Endothelial cell of umbilical vein (primary cell): Measurements from ENCODE around the gene MYCBP. TPM values are rescaled to one million over a fixed set of nuclear protein-coding genes. Genes with fewer than 3 reads are reported as not detected.

Experiments used
- BruUV-seq: library from RNA; stranded (reverse); fragments of 400-500 nt; replicated peaks from 2 replicates; lab custom pipeline; 2021; lab: Mats Ljungman, UMichigan
- CTCF ChIA-PET: fragments of 300-600, 350-600 bp; sonication (Branson Sonifier 250); formaldehyde crosslinking; loops from one replicate; lab custom pipeline; 2021; ENCODE audit warnings: antibody characterized with exemption, inconsistent platforms; lab: Charles Lee
- POLR2A ChIA-PET: fragments of 300-600, 350-600 bp; sonication (Branson Sonifier 250); formaldehyde crosslinking; loops from one replicate; lab custom pipeline; 2021; ENCODE audit warnings: antibody characterized with exemption, inconsistent platforms; lab: Charles Lee
- DNase-seq: peaks from one replicate; pipeline ENCODE4 v3.0.0-alpha.2; 2011; ENCODE audit warnings: low read depth, low spot score
- FAIRE-seq: peaks from 2 replicates; lab custom pipeline; 2011; peaks lifted over from hg19 to GRCh38; lab: Jason Lieb, UNC
- H2AFZ ChIP-seq: 2 replicates; pipeline ENCODE4 v1.6.0; 2012; ENCODE audit warnings: low read depth, low read length, control low read depth, inconsistent platforms
- H3K27ac ChIP-seq: 2 replicates; pipeline ENCODE4 v1.5.1; 2011; ENCODE audit warnings: low read depth, mild to moderate bottlenecking, control low read depth, low read length, moderate library complexity; ENCODE audit not compliant: insufficient read depth
- H3K27me3 ChIP-seq, 2 experiments: 2 replicates each; pipeline versions ENCODE4 v1.6.0 to v1.6.1; 2011; ENCODE audit warnings: low read length in 2 of 2, mixed read lengths in 1 of 2; ENCODE audit not compliant: control insufficient read depth in 2 of 2, insufficient read depth in 2 of 2
- H3K36me3 ChIP-seq, 2 experiments: 2 replicates in 1 of 2; 3 replicates in 1 of 2; pipeline ENCODE4 v1.5.1; 2011; ENCODE audit warnings: low read length in 2 of 2, mild to moderate bottlenecking in 1 of 2, moderate library complexity in 1 of 2; ENCODE audit not compliant: control insufficient read depth in 2 of 2, insufficient read depth in 2 of 2; ENCODE audit errors: extremely low read depth in 1 of 2
- H3K4me1 ChIP-seq: 3 replicates; pipeline ENCODE4 v1.5.1; 2011; ENCODE audit warnings: mild to moderate bottlenecking, low read length; ENCODE audit not compliant: control insufficient read depth, insufficient read depth; ENCODE audit errors: extremely low read depth
- H3K4me2 ChIP-seq: 2 replicates; pipeline ENCODE4 v1.6.1; 2011; ENCODE audit warnings: low read length, control low read depth, mixed read lengths; ENCODE audit not compliant: insufficient read depth
- H3K4me3 ChIP-seq, 3 experiments: fragments of 200-600 bp in 1 of 3; sonication (generic), shearing (Covaris generic) in 1 of 3; replicated peaks in 1 of 3; 2 replicates each; pipeline ENCODE4 v1.5.1; 2011 to 2016; ENCODE audit warnings: control low read depth in 3 of 3, low read length in 3 of 3, mild to moderate bottlenecking in 2 of 3, inconsistent platforms in 1 of 3, low read depth in 1 of 3, moderate library complexity in 1 of 3; ENCODE audit not compliant: insufficient read depth in 1 of 3
- H3K79me2 ChIP-seq: 2 replicates; pipeline ENCODE4 v1.6.0; 2012; ENCODE audit warnings: low read length, inconsistent platforms; ENCODE audit not compliant: control insufficient read depth, insufficient read depth
- H3K9ac ChIP-seq: replicated peaks from 2 replicates; pipeline ENCODE3; 2011; ENCODE audit warnings: low read length, control low read depth; ENCODE audit not compliant: insufficient read depth; ENCODE audit errors: extremely low read depth
- H3K9me1 ChIP-seq: replicated peaks from 3 replicates; pipeline ENCODE4 v1.6.0; 2011; ENCODE audit warnings: mild to moderate bottlenecking, low read length; ENCODE audit not compliant: control insufficient read depth, insufficient read depth; ENCODE audit errors: extremely low read depth
- H3K9me3 ChIP-seq: replicated peaks from 2 replicates; pipeline ENCODE4 v1.5.1; 2012; ENCODE audit warnings: low read length, inconsistent platforms; ENCODE audit not compliant: control insufficient read depth, insufficient read depth
- H4K20me1 ChIP-seq: replicated peaks from 2 replicates; pipeline ENCODE3; 2011; ENCODE audit warnings: mild to moderate bottlenecking, low read length; ENCODE audit not compliant: control insufficient read depth, insufficient read depth; ENCODE audit errors: extremely low read depth
- EZH2 ChIP-seq: IDR thresholded peaks from 2 replicates; pipeline ENCODE4 v1.6.1; 2012; ENCODE audit warnings: borderline replicate concordance, low read depth, mild to moderate bottlenecking, moderate library complexity, low read length, inconsistent platforms; ENCODE audit not compliant: severe bottlenecking
- FOS ChIP-seq: IDR thresholded peaks from 2 replicates; pipeline ENCODE4 v1.6.1; 2011; ENCODE audit warnings: mild to moderate bottlenecking, low read length, moderate library complexity, borderline replicate concordance; ENCODE audit not compliant: insufficient read depth
- GATA2 ChIP-seq: IDR thresholded peaks from 2 replicates; pipeline ENCODE4 v1.7.0; 2011; ENCODE audit warnings: low read depth, mild to moderate bottlenecking, moderate library complexity, mixed read lengths, low read length; ENCODE audit not compliant: insufficient read length, insufficient read depth
- JUN ChIP-seq: IDR thresholded peaks from 2 replicates; pipeline ENCODE4 v1.6.1; 2011; ENCODE audit warnings: borderline replicate concordance, low read depth; ENCODE audit not compliant: insufficient read length, insufficient read depth
- MYC ChIP-seq: IDR thresholded peaks from one replicate; pipeline ENCODE4 v1.6.1; 2011; ENCODE audit warnings: mild to moderate bottlenecking, low read depth, low read length
- POLR2A ChIP-seq: IDR thresholded peaks from 2 replicates; pipeline ENCODE4 v1.6.1; 2012; ENCODE audit warnings: low read depth, mild to moderate bottlenecking, control low read depth, low read length
- POLR2AphosphoS5 ChIP-seq: IDR thresholded peaks from 2 replicates; pipeline ENCODE4 v1.6.1; 2012; ENCODE audit warnings: low read depth, mild to moderate bottlenecking, control low read depth, low read length, moderate library complexity; ENCODE audit not compliant: insufficient read depth
- dilution Hi-C: fragments of 300-500 bp; cut with MboI; formaldehyde crosslinking; loops from one replicate; pipeline ENCODE4 v1.15.0; 2019; ENCODE audit warnings: low sequenced_read_pairs; ENCODE audit not compliant: extremely low pct_ligation_motif_present
- intact Hi-C: fragments of 100-400 bp; cut with micrococcal nuclease; formaldehyde crosslinking; loops from one replicate; pipeline ENCODE4 v1.10.0; 2022
- polyA plus RNA-seq, 4 experiments: library from polyadenylated mRNA; depleted of rRNA in 3 of 4; stranded (reverse) in 3 of 4; unstranded in 1 of 4; fragments of >200 nt; gene quantifications; 2 replicates each; pipeline versions ENCODE4 v1.2.1 to v1.2.3, GENCODE V29; 2011 to 2012; ENCODE audit warnings: missing spikeins in 1 of 4
- total RNA-seq: library from RNA; stranded (reverse); gene quantifications from 2 replicates; pipeline ENCODE4 v1.2.3, GENCODE V29; 2021
- TF ChIP-seq, protein P1 (sequence below): IDR thresholded peaks from 2 replicates; pipeline ENCODE4 v1.6.1; 2011; ENCODE audit not compliant: insufficient read depth, insufficient read length
- TF ChIP-seq, protein P2 (sequence below), 2 donors: IDR thresholded peaks; 1 replicate in 1 of 2; 2 replicates in 1 of 2; pipeline ENCODE4 v1.5.1; 2011; ENCODE audit warnings: low read length in 2 of 2, mild to moderate bottlenecking in 2 of 2, moderate library complexity in 2 of 2, control low read depth in 1 of 2, inconsistent platforms in 1 of 2, low read depth in 1 of 2; ENCODE audit not compliant: insufficient read depth in 1 of 2; ENCODE audit errors: extremely low read depth in 1 of 2

Gene MYCBP
- total and polyA plus RNA-seq, 2 donors (not counting 3 experiments of a cell fraction or from before 2014, with no cell fraction given) = 9.5 to 23.1 TPM

- no peak overlapping the region for H2AFZ ChIP-seq
- DNase-seq (no peak), FAIRE-seq (no peak)
- no peak overlapping the region for H3K4me2 ChIP-seq
- POLR2A ChIA-PET = no interaction called here
- TF ChIP-seq, protein P1, sequence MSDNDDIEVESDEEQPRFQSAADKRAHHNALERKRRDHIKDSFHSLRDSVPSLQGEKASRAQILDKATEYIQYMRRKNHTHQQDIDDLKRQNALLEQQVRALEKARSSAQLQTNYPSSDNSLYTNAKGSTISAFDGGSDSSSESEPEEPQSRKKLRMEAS = no peak
- TF ChIP-seq GATA2 (no peak), POLR2A (no peak), POLR2AphosphoS5 (no peak)
- H3K79me2 ChIP-seq = no peaks in the 10 kb centered on the region
- H3K4me1 ChIP-seq = peaks cover 4% of the 10 kb centered on the region
- H4K20me1 ChIP-seq = no peaks in the 10 kb centered on the region
- H3K9me3 ChIP-seq = no peaks in the 10 kb centered on the region
- dilution Hi-C loops (no loop called here), intact Hi-C loops (no loop called here)
- no peaks in the 10 kb centered on the region for H3K36me3 ChIP-seq
- H3K9ac ChIP-seq = no peak overlapping the region
- peaks cover 42 to 47% of the 10 kb centered on the region in 2 experiments for H3K27me3 ChIP-seq
- H3K27ac ChIP-seq = no peak overlapping the region
- H3K4me3 ChIP-seq = no peak overlapping the region
- H3K9me1 ChIP-seq = no peaks in the 10 kb centered on the region
- BruUV-seq = no TSS peak
- CTCF ChIA-PET = no interaction called here
Observed at GRCh38 chr1:38814444-38814983, 58.6 kb downstream of the MYCBP start.

DNA sequence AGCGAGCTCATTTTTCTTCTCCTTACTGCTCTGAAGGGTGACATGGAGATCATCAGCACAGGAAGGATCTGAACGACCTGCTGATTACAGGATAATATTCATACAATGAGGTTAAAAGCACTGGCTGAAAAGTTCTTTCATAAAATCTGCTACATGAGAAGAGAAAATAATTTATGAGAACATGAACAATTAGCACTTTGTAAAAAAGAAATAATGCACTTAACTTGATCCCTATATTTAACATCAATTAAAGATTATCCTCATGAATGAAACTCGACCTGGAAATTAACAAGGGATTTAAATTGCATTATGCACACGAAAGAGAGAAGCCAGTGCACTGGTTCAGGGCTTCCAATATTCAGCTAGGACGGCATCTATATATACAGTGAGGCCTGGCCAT lies 60.2 kb downstream of the MYCBP start:
- intact Hi-C loops = no loop called here

More for the DNA sequence above, 60.2 kb downstream of the MYCBP start:
- TF ChIP-seq FOS = no peak
- no peak for TF ChIP-seq EZH2
- TF ChIP-seq, protein P2, sequence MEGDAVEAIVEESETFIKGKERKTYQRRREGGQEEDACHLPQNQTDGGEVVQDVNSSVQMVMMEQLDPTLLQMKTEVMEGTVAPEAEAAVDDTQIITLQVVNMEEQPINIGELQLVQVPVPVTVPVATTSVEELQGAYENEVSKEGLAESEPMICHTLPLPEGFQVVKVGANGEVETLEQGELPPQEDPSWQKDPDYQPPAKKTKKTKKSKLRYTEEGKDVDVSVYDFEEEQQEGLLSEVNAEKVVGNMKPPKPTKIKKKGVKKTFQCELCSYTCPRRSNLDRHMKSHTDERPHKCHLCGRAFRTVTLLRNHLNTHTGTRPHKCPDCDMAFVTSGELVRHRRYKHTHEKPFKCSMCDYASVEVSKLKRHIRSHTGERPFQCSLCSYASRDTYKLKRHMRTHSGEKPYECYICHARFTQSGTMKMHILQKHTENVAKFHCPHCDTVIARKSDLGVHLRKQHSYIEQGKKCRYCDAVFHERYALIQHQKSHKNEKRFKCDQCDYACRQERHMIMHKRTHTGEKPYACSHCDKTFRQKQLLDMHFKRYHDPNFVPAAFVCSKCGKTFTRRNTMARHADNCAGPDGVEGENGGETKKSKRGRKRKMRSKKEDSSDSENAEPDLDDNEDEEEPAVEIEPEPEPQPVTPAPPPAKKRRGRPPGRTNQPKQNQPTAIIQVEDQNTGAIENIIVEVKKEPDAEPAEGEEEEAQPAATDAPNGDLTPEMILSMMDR (IDR thresholded peaks at IDR 0.05; ENCODE audit: extremely low read depth in 1 of 2, insufficient read depth in 1 of 2, low read depth in 1 of 2, low read length in 2 of 2) = no peak
- no peak for TF ChIP-seq POLR2A
- TF ChIP-seq, protein P1 = no peak
- no peak for TF ChIP-seq GATA2
- TF ChIP-seq JUN = no peak
- no peak for TF ChIP-seq POLR2AphosphoS5
- TF ChIP-seq MYC = no peak
- dilution Hi-C loops = no loop called here
- H3K27me3 ChIP-seq = peaks cover 35 to 36% of the 10 kb centered on the region in 2 experiments
- no peaks in the 10 kb centered on the region for H3K9me3 ChIP-seq
- no peak for FAIRE-seq
- no peaks in the 10 kb centered on the region for H3K36me3 ChIP-seq
- no peaks in the 10 kb centered on the region for H3K4me1 ChIP-seq
- ChIA-PET POLR2A (no interaction called here), CTCF (interaction anchor here (0.9 to 1.5 kb wide), 4 partner anchors 11 to 204 kb away, joined by 3 to 4 read pairs (median 3); no protein-coding TSS in a partner anchor)
- H3K4me2 ChIP-seq = no peak overlapping the region
- no peak for DNase-seq
- BruUV-seq = no TSS peak
- H2AFZ ChIP-seq = no peak overlapping the region
- H3K79me2 ChIP-seq = no peaks in the 10 kb centered on the region
- no peak overlapping the region for H3K27ac ChIP-seq
- H3K4me3 ChIP-seq = no peak overlapping the region
- no peaks in the 10 kb centered on the region for H4K20me1 ChIP-seq
- H3K9me1 ChIP-seq = no peaks in the 10 kb centered on the region
- H3K9ac ChIP-seq = no peak overlapping the region
